Fibroblast of lung (primary cell): ENCODE results near the gene ZNF33B.

Experiments
- EZH2 ChIP-seq: IDR thresholded peaks from 2 replicates; pipeline ENCODE4 v1.5.1; 2012; ENCODE audit warnings: low read length, control low read depth, mild to moderate bottlenecking; ENCODE audit errors: missing control alignments
- TF ChIP-seq, protein P1 (sequence below), 2 donors: IDR thresholded peaks in 1 of 2; conservative IDR thresholded peaks in 1 of 2; 1 replicate in 1 of 2; 2 replicates in 1 of 2; pipeline ENCODE4 v1.5.1; 2011 to 2012; ENCODE audit warnings: low read length in 2 of 2, control low read depth in 1 of 2, inconsistent platforms in 1 of 2, low read depth in 1 of 2, mild to moderate bottlenecking in 1 of 2

GRCh38 chr10:42615419-42615818 is 23.0 kb downstream of the ZNF33B start:
- TF ChIP-seq, protein P1, sequence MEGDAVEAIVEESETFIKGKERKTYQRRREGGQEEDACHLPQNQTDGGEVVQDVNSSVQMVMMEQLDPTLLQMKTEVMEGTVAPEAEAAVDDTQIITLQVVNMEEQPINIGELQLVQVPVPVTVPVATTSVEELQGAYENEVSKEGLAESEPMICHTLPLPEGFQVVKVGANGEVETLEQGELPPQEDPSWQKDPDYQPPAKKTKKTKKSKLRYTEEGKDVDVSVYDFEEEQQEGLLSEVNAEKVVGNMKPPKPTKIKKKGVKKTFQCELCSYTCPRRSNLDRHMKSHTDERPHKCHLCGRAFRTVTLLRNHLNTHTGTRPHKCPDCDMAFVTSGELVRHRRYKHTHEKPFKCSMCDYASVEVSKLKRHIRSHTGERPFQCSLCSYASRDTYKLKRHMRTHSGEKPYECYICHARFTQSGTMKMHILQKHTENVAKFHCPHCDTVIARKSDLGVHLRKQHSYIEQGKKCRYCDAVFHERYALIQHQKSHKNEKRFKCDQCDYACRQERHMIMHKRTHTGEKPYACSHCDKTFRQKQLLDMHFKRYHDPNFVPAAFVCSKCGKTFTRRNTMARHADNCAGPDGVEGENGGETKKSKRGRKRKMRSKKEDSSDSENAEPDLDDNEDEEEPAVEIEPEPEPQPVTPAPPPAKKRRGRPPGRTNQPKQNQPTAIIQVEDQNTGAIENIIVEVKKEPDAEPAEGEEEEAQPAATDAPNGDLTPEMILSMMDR (conservative IDR thresholded peaks at IDR 0.05 in 1 of 2, IDR thresholded peaks at IDR 0.05 in 1 of 2; ENCODE audit: low read depth in 1 of 2, low read length in 2 of 2) = no peak
- no peak for TF ChIP-seq EZH2
